Endodermal cell (in vitro differentiated cells): ENCODE measurements around the gene OPCML. TPM values are rescaled to one million over a fixed set of nuclear protein-coding genes. Genes with fewer than 3 reads are reported as not detected.
A peak's percentile ranks its signal among the peaks of the same experiment; 100 is the strongest.

Experiments
- DNase-seq: peaks from one replicate; pipeline ENCODE4 v3.0.0-alpha.2; 2017
- H3K27ac ChIP-seq: 2 replicates; pipeline ENCODE4 v1.5.1; 2013; ENCODE audit warnings: mild to moderate bottlenecking, low read depth, low read length, moderate library complexity
- H3K27me3 ChIP-seq: 2 replicates; pipeline ENCODE4 v1.6.1; 2013; ENCODE audit warnings: mild to moderate bottlenecking, low read length, moderate library complexity; ENCODE audit not compliant: insufficient read depth, control insufficient read depth, poor library complexity, severe bottlenecking
- H3K36me3 ChIP-seq: 2 replicates; pipeline ENCODE4 v1.7.0; 2013; ENCODE audit warnings: mild to moderate bottlenecking, low read length, moderate library complexity; ENCODE audit not compliant: control insufficient read depth, insufficient read depth
- H3K4me1 ChIP-seq: one replicate; pipeline ENCODE4 v1.7.0; 2013; ENCODE audit warnings: low read length; ENCODE audit not compliant: control insufficient read depth, insufficient read depth
- H3K4me3 ChIP-seq: 2 replicates; pipeline ENCODE4 v1.5.1; 2013; ENCODE audit warnings: mild to moderate bottlenecking, low read length, moderate library complexity
- H3K9ac ChIP-seq: 2 replicates; pipeline ENCODE4 v1.6.1; 2013; ENCODE audit warnings: mild to moderate bottlenecking, low read length, moderate library complexity; ENCODE audit not compliant: poor library complexity, severe bottlenecking; ENCODE audit errors: extremely low read depth
- H3K9me3 ChIP-seq: 2 replicates; pipeline ENCODE4 v1.6.1; 2013; ENCODE audit warnings: mild to moderate bottlenecking, low read length, moderate library complexity; ENCODE audit not compliant: control insufficient read depth
- H3K27ac Mint-ChIP-seq: 2 replicates; pipeline ENCODE4 v1.8.0; 2020; ENCODE audit warnings: mixed read lengths
- H3K27me3 Mint-ChIP-seq: 2 replicates; pipeline ENCODE4 v1.8.0; 2021; ENCODE audit warnings: mild to moderate bottlenecking, mixed read lengths; ENCODE audit not compliant: insufficient read depth
- H3K36me3 Mint-ChIP-seq: 2 replicates; pipeline ENCODE4 v1.8.0; 2020; ENCODE audit warnings: low read depth, mixed read lengths
- H3K4me1 Mint-ChIP-seq: 2 replicates; pipeline ENCODE4 v1.8.0; 2020; ENCODE audit warnings: mixed read lengths
- H3K4me3 Mint-ChIP-seq: 2 replicates; pipeline ENCODE4 v1.8.0; 2020; ENCODE audit warnings: mild to moderate bottlenecking, moderate library complexity, mixed read lengths
- H3K9me3 Mint-ChIP-seq: 2 replicates; pipeline ENCODE4 v1.8.0; 2020; ENCODE audit warnings: mild to moderate bottlenecking, mixed read lengths
- WGBS, 2 experiments: methylation state at CpG; one replicate each; pipeline versions ENCODE4 v1.1.5 to v1.1.7; 2013; ENCODE audit warnings: missing lambda C conversion rate in 2 of 2, mixed read lengths in 1 of 2; ENCODE audit not compliant: insufficient coverage in 1 of 2, insufficient read length in 1 of 2; 5-methylcytosine and 5-hydroxymethylcytosine counted together
- total RNA-seq, 2 donors: library from RNA; stranded (reverse); fragmentation: NEBNext Ultra II Directional in 1 of 2; extraction: Animal tissue kit (Norgen Biotek cat#: 25700) in 1 of 2; gene quantifications; 2 replicates in 1 of 2; 3 replicates in 1 of 2; pipeline ENCODE4 v1.2.1, GENCODE V29; 2021
- TF ChIP-seq, protein P1 (sequence below): fragments of 200-600 bp; sonication (generic); conservative IDR thresholded peaks from 2 replicates; pipeline ENCODE4 v1.5.0; 2021; ENCODE audit warnings: antibody characterized with exemption, mild to moderate bottlenecking

The OPCML gene
- total RNA-seq, 2 donors from 2014 or later = 0.49 to 0.86 TPM

- Histone ChIP-seq H3K27me3 (no peaks in the 10 kb centered on the region), H3K9ac (no peak overlapping the region), H3K27ac (no peak overlapping the region), H3K9me3 (no peaks in the 10 kb centered on the region), H3K4me3 (no peak overlapping the region), H3K36me3 (no peaks in the 10 kb centered on the region), H3K4me1 (peaks cover 3% of the 10 kb centered on the region)
- 72 to 74% methylated on average over 2 of the region's 2 CpGs for WGBS, 2 experiments
- DNase-seq = no peak
- no peaks in the 10 kb centered on the region for H3K27me3 Mint-ChIP-seq
- H3K36me3 Mint-ChIP-seq = no peaks in the 10 kb centered on the region
- no peaks in the 10 kb centered on the region for H3K9me3 Mint-ChIP-seq
- TF ChIP-seq, protein P1, sequence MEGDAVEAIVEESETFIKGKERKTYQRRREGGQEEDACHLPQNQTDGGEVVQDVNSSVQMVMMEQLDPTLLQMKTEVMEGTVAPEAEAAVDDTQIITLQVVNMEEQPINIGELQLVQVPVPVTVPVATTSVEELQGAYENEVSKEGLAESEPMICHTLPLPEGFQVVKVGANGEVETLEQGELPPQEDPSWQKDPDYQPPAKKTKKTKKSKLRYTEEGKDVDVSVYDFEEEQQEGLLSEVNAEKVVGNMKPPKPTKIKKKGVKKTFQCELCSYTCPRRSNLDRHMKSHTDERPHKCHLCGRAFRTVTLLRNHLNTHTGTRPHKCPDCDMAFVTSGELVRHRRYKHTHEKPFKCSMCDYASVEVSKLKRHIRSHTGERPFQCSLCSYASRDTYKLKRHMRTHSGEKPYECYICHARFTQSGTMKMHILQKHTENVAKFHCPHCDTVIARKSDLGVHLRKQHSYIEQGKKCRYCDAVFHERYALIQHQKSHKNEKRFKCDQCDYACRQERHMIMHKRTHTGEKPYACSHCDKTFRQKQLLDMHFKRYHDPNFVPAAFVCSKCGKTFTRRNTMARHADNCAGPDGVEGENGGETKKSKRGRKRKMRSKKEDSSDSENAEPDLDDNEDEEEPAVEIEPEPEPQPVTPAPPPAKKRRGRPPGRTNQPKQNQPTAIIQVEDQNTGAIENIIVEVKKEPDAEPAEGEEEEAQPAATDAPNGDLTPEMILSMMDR = no peak
- peaks cover 23% of the 10 kb centered on the region for H3K4me1 Mint-ChIP-seq
- H3K4me3 Mint-ChIP-seq = no peak overlapping the region
- H3K27ac Mint-ChIP-seq = no peak overlapping the region
Measured at GRCh38 chr11:132646890-132647289, 885.4 kb downstream of the OPCML start.

GRCh38 chr11:132644520-132645239 is 887.6 kb downstream of the OPCML start:
- Histone ChIP-seq H3K36me3 (no peaks in the 10 kb centered on the region), H3K27me3 (no peaks in the 10 kb centered on the region), H3K9me3 (no peaks in the 10 kb centered on the region), H3K4me1 (peaks cover 3% of the 10 kb centered on the region), H3K27ac (no peak overlapping the region), H3K4me3 (no peak overlapping the region), H3K9ac (no peak overlapping the region)
- no peak overlapping the region for H3K27ac Mint-ChIP-seq
- H3K4me1 Mint-ChIP-seq = peaks cover 16% of the 10 kb centered on the region
- DNase-seq = no peak
- H3K9me3 Mint-ChIP-seq = no peaks in the 10 kb centered on the region
- no peak overlapping the region for H3K4me3 Mint-ChIP-seq
- WGBS, 2 experiments = 95 to 96% methylated on average over 2 to 6 of the region's 6 CpGs
- TF ChIP-seq, protein P1 = no peak
- no peaks in the 10 kb centered on the region for H3K36me3 Mint-ChIP-seq
- no peaks in the 10 kb centered on the region for H3K27me3 Mint-ChIP-seq

DNA sequence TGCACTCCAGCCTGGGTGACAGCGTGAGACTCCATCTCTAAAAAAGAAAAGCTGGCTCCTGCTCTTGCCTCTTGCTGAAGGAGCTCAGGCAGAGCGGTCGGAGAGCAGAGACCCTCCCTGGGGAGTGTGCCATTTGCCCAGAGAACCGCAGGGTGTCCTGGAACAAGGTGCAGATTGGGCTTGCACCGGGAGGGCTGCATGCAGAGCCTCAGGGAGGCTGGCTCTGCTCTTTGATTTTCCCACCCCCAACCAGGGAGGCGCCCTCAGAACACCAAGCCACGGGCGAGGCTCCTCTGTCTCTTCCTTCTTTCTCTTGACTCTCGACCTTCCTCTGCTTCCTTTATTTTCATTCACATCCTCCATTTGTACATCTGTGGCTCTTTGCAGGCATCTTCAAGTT is 889.1 kb downstream of the OPCML start:
- H3K4me3 ChIP-seq = no peak overlapping the region
- no peak overlapping the region for H3K4me3 Mint-ChIP-seq
- no peak overlapping the region for H3K27ac Mint-ChIP-seq
- H3K9me3 ChIP-seq = no peaks in the 10 kb centered on the region
- no peaks in the 10 kb centered on the region for H3K36me3 Mint-ChIP-seq
- H3K27ac ChIP-seq = no peak overlapping the region
- no peak overlapping the region for H3K9ac ChIP-seq
- H3K36me3 ChIP-seq = no peaks in the 10 kb centered on the region
- TF ChIP-seq, protein P1 = no peak
- H3K4me1 Mint-ChIP-seq = peaks cover 21% of the 10 kb centered on the region
- H3K27me3 Mint-ChIP-seq = no peaks in the 10 kb centered on the region
- no peaks in the 10 kb centered on the region for H3K27me3 ChIP-seq
- H3K4me1 ChIP-seq = peaks cover 3% of the 10 kb centered on the region
- H3K9me3 Mint-ChIP-seq = no peaks in the 10 kb centered on the region
- peak; percentile 53 for DNase-seq
- 71 to 78% methylated on average over 8 to 9 of the region's 9 CpGs for WGBS, 2 experiments
